GM12878 (cell line): ENCODE measurements around the gene CDC14A. TPM values are rescaled to one million over a fixed set of nuclear protein-coding genes. Genes with fewer than 3 reads are reported as not detected.
"Not testable (repeated sequence)": the region's sequence is repeated elsewhere in the genome, so short reads cannot be mapped to it uniquely, and the experiment has no call there.

ENCODE experiments used
- ATAC-seq: fragments of 200-7000 bp; cut with Tn5 transposase; 3 replicates; pipeline ENCODE4 v1.9.1; 2020; ENCODE audit warnings: mild to moderate bottlenecking, moderate library complexity
- BruUV-seq: library from RNA; stranded (reverse); fragments of 400-500 nt; replicated peaks from 2 replicates; lab custom pipeline; 2021; lab: Mats Ljungman, UMichigan
- CTCF ChIA-PET: fragments of 300-600 bp; sonication (Branson Sonifier 250); formaldehyde crosslinking; extraction: SDS; loops from one replicate; lab custom pipeline; 2021; ENCODE audit warnings: inconsistent platforms; lab: Yijun Ruan, JAX
- POLR2A ChIA-PET: fragments of 350-600 bp; formaldehyde crosslinking; extraction: SDS; loops from one replicate; lab custom pipeline; 2021; ENCODE audit warnings: inconsistent platforms; lab: Charles Lee
- RAD21 ChIA-PET: fragments of 300-600 bp; sonication (Branson Sonifier 250); formaldehyde crosslinking; loops from one replicate; lab custom pipeline; 2023; ENCODE audit warnings: antibody characterized with exemption; ENCODE audit not compliant: unreplicated experiment; lab: Charles Lee
- SMC1A ChIA-PET: fragments of 300-600 bp; sonication (Branson Sonifier 250); formaldehyde crosslinking; loops from one replicate; lab custom pipeline; 2023; ENCODE audit not compliant: unreplicated experiment, uncharacterized antibody; lab: Charles Lee
- DNase-seq: peaks from one replicate; pipeline ENCODE4 v3.0.0-alpha.2; 2011; ENCODE audit warnings: low read depth, low spot score
- FAIRE-seq: peaks from 3 replicates; lab custom pipeline; 2011; peaks lifted over from hg19 to GRCh38; lab: Jason Lieb, UNC
- H2AFZ ChIP-seq: 2 replicates; pipeline ENCODE4 v1.6.0; 2011; ENCODE audit warnings: low read depth, low read length, control low read depth; ENCODE audit not compliant: control insufficient read depth
- H3K27ac ChIP-seq: 2 replicates; pipeline ENCODE4 v1.5.1; 2011; ENCODE audit warnings: control low read depth; ENCODE audit not compliant: control insufficient read depth, insufficient read depth
- H3K27me3 ChIP-seq, 2 experiments: replicated peaks in 1 of 2; 2 replicates each; pipeline versions ENCODE4 v1.6.0 to v1.6.1; 2011; ENCODE audit warnings: low read length in 1 of 2; ENCODE audit not compliant: control insufficient read depth in 2 of 2, insufficient read depth in 2 of 2
- H3K36me3 ChIP-seq, 2 experiments: 2 replicates each; pipeline ENCODE4 v1.5.1; 2011; ENCODE audit warnings: low read length in 1 of 2; ENCODE audit not compliant: control insufficient read depth in 2 of 2, insufficient read depth in 2 of 2
- H3K4me1 ChIP-seq: 2 replicates; pipeline ENCODE4 v1.6.1; 2011; ENCODE audit warnings: mild to moderate bottlenecking, low read length, moderate library complexity, mixed read lengths; ENCODE audit not compliant: control insufficient read depth, insufficient read depth
- H3K4me2 ChIP-seq: 2 replicates; pipeline ENCODE4 v1.6.0; 2011; ENCODE audit warnings: control low read depth; ENCODE audit not compliant: control insufficient read depth, insufficient read depth
- H3K4me3 ChIP-seq: fragments of 200-600 bp; sonication (generic); 2 replicates; pipeline ENCODE4 v1.5.1; 2016
- H3K79me2 ChIP-seq: 2 replicates; pipeline ENCODE4 v1.6.0; 2011; ENCODE audit warnings: low read length; ENCODE audit not compliant: control insufficient read depth, insufficient read depth
- H3K9ac ChIP-seq: 2 replicates; pipeline ENCODE4 v1.8.0; 2011; ENCODE audit warnings: low read length, control low read depth, mixed read lengths; ENCODE audit not compliant: control insufficient read depth, insufficient read depth
- H3K9me3 ChIP-seq: replicated peaks from 3 replicates; pipeline ENCODE4 v1.5.1; 2011; ENCODE audit warnings: mild to moderate bottlenecking, low read length; ENCODE audit not compliant: control insufficient read depth, insufficient read depth
- H4K20me1 ChIP-seq: 2 replicates; pipeline ENCODE4 v1.6.0; 2011; ENCODE audit not compliant: control insufficient read depth, insufficient read depth
- ATF7 ChIP-seq: fragments of 450-650 bp; IDR thresholded peaks from 2 replicates; pipeline ENCODE4 v1.6.1; 2016; ENCODE audit warnings: low read depth, mild to moderate bottlenecking
- CEBPB ChIP-seq, 2 experiments: fragments of 150-350 bp in 1 of 2; IDR thresholded peaks; 2 replicates each; pipeline ENCODE4 v1.6.1; 2012 to 2014; ENCODE audit warnings: low read depth in 2 of 2, low read length in 2 of 2, borderline replicate concordance in 1 of 2, inconsistent platforms in 1 of 2
- CREM ChIP-seq: IDR thresholded peaks from 2 replicates; pipeline ENCODE4 v1.6.1; 2014; ENCODE audit warnings: antibody characterized with exemption, low read depth
- EED ChIP-seq: sonication (generic); IDR thresholded peaks from 2 replicates; pipeline ENCODE4 v1.6.1; 2016; ENCODE audit warnings: antibody characterized with exemption, low read depth
- HDAC2 ChIP-seq: fragments of 200-600 bp; sonication (generic); IDR thresholded peaks from 2 replicates; pipeline ENCODE4 v1.6.1; 2017
- IRF4 ChIP-seq: IDR thresholded peaks from 2 replicates; pipeline ENCODE4 v1.6.1; 2011; ENCODE audit warnings: low read depth, low read length
- MTA3 ChIP-seq: IDR thresholded peaks from 2 replicates; pipeline ENCODE4 v1.6.1; 2012; ENCODE audit warnings: low read length, inconsistent platforms, borderline replicate concordance
- PAX8 ChIP-seq: fragments of 450-650 bp; IDR thresholded peaks from 2 replicates; pipeline ENCODE4 v1.6.1; 2017; ENCODE audit warnings: mild to moderate bottlenecking, moderate library complexity
- RAD51 ChIP-seq: fragments of 450-650 bp; IDR thresholded peaks from 2 replicates; pipeline ENCODE4 v1.6.1; 2016; ENCODE audit warnings: moderate library complexity, mild to moderate bottlenecking, inconsistent platforms
- RB1 ChIP-seq: fragments of 450-650 bp; formaldehyde crosslinking; IDR thresholded peaks from 2 replicates; pipeline ENCODE4 v1.6.1; 2017; ENCODE audit warnings: mild to moderate bottlenecking, borderline replicate concordance
- RUNX3 ChIP-seq: IDR thresholded peaks from 2 replicates; pipeline ENCODE4 v1.6.1; 2012; ENCODE audit warnings: low read length, inconsistent platforms
- TARDBP ChIP-seq: IDR thresholded peaks from 2 replicates; pipeline ENCODE4 v1.6.1; 2016; ENCODE audit warnings: borderline replicate concordance
- ZNF24 ChIP-seq: fragments of 450-650 bp; IDR thresholded peaks from 2 replicates; pipeline ENCODE4 v1.6.1; 2017; ENCODE audit warnings: antibody characterized with exemption, mild to moderate bottlenecking
- ZZZ3 ChIP-seq: IDR thresholded peaks from 2 replicates; pipeline ENCODE4 v1.6.1; 2011; ENCODE audit warnings: low read depth; ENCODE audit not compliant: control insufficient read depth, insufficient read length
- WGBS: methylation state at CpG from one replicate; pipeline ENCODE4 v1.1.6; 2016; ENCODE audit warnings: low lambda C conversion rate; ENCODE audit not compliant: insufficient replicate concordance, insufficient coverage; ENCODE audit errors: missing lambda C conversion rate; 5-methylcytosine and 5-hydroxymethylcytosine counted together
- in situ Hi-C: fragments of 300-500 bp; cut with MboI; formaldehyde crosslinking; loops from 9 replicates; pipeline ENCODE4 v1.14.3; 2018; ENCODE audit warnings: mixed read lengths
- intact Hi-C: fragments of 100-400 bp; cut with micrococcal nuclease; formaldehyde crosslinking; loops from one replicate; pipeline ENCODE4 v1.14.2; 2022; ENCODE audit not compliant: unreplicated experiment
- polyA plus RNA-seq, 11 experiments: library from polyadenylated mRNA; depleted of rRNA in 4 of 11; unstranded in 6 of 11; stranded (reverse) in 5 of 11; fragments of >200 nt; fragmentation: Nextera tagmentation in 4 of 11; fragmentation: Illumina TruSeq in 1 of 11; extraction: Ambion mirVana in 4 of 11; extraction: Trizol in 1 of 11; gene quantifications; 1 replicate in 1 of 11; 2 replicates in 10 of 11; pipeline versions ENCODE4 v1.2.1 to v1.2.3, GENCODE V29; 2011 to 2016; ENCODE audit warnings: inconsistent platforms in 2 of 11, missing spikeins in 2 of 11, low read depth in 1 of 11
- total RNA-seq, 4 experiments: library from RNA; depleted of rRNA in 3 of 4; stranded (reverse); fragments of >200 nt in 3 of 4; fragmentation: Illumina TruSeq in 1 of 4; extraction: Trizol in 1 of 4; gene quantifications; 2 replicates each; pipeline versions ENCODE4 v1.2.1 to v1.2.3, GENCODE V29; 2013 to 2021
- TF ChIP-seq, protein P1 (sequence below): fragments of 450-650 bp; conservative IDR thresholded peaks from 2 replicates; pipeline ENCODE4 v1.6.1; 2017; ENCODE audit warnings: mild to moderate bottlenecking, moderate library complexity

Gene CDC14A
- total and polyA plus RNA-seq, 10 of the 15 experiments (the other 5 are each of a cell fraction or from before 2014, with no cell fraction given) = 1.5 to 7.1 (median 5.5) TPM

DNA sequence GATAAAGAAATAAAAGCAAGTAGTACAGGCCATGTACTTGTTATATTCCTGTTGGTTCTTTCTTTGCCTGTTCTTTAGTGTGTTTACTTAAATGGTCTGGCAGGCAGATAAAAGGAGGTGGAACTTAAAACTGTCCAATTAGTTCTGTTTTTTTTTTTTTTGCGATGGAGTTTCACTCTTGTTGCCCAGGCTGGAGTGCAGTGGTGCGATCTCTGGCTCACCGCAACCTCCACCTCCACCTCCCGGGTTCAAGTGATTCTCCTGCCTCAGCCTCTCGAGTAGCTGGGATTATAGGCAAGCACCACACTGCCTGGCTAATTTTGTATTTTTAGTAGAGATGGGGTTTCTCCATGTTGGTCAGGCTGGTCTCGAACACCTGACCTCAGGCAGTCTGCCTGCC is 24.6 kb downstream of the CDC14A start:
- H3K27me3 ChIP-seq, H3K79me2 ChIP-seq, DNase-seq, H3K4me3 ChIP-seq, H2AFZ ChIP-seq, H3K4me2 ChIP-seq, BruUV-seq, H3K9me3 ChIP-seq, H3K36me3 ChIP-seq, H4K20me1 ChIP-seq, intact Hi-C loops, ATAC-seq, in situ Hi-C loops, H3K9ac ChIP-seq, FAIRE-seq, H3K27ac ChIP-seq: not testable (repeated sequence)
- SMC1A ChIA-PET = interaction anchor here (1.0 kb wide), 2 partner anchors 9 to 20 kb away, joined by 3 to 5 read pairs; no protein-coding TSS in a partner anchor
- TF ChIP-seq MTA3 = 0 out of 2 replicates have a peak, but pooled peaks have one; percentile 14
- TF ChIP-seq RUNX3 = peak; percentile 52
- TF ChIP-seq EED = peak; percentile 51
- peaks cover 16% of the 10 kb centered on the region for H3K4me1 ChIP-seq
- POLR2A ChIA-PET = interaction anchor here (1.3 kb wide), 1 partner anchor 23 kb away, joined by 3 read pairs; no protein-coding TSS in a partner anchor
- WGBS = 89% methylated on average over 6 of the region's 6 CpGs
- RAD21 ChIA-PET = interaction anchor here (1.0 to 1.2 kb wide), 2 partner anchors 24 kb away, joined by 3 to 6 read pairs; no protein-coding TSS in a partner anchor
- CTCF ChIA-PET = interaction anchor here (1.0 kb wide), 2 partner anchors 9 to 19 kb away, joined by 3 to 5 read pairs; no protein-coding TSS in a partner anchor

GRCh38 chr1:100377590-100378361 is 25.5 kb downstream of the CDC14A start:
- ChIA-PET RAD21 (interaction anchor here (0.7 kb wide), 1 partner anchor 21 kb away, joined by 4 read pairs; no protein-coding TSS in a partner anchor), CTCF (interaction anchor here (0.6 to 1.0 kb wide), 3 partner anchors 14 to 597 kb away, joined by 3 read pairs; no protein-coding TSS in a partner anchor), SMC1A (interaction anchor here (1.0 kb wide), 4 partner anchors 9 to 77 kb away, joined by 3 to 6 read pairs (median 4); no protein-coding TSS in a partner anchor), POLR2A (interaction anchor here (1.0 to 1.3 kb wide), 2 partner anchors 24 to 25 kb away, joined by 3 to 4 read pairs; partner anchors contain the start of gene CDC14A)
- H3K9ac ChIP-seq = no peak overlapping the region
- H3K4me3 ChIP-seq = no peak overlapping the region
- FAIRE-seq = peak; percentile 95
- no peaks in the 10 kb centered on the region; the same call in 1 of the 3 replicates for H3K9me3 ChIP-seq
- peaks cover 16% of the 10 kb centered on the region for H3K4me1 ChIP-seq
- H3K36me3 ChIP-seq = 0 out of 4 replicates have a peak, but pooled peaks cover 0 to 1% of the 10 kb centered on the region in 2 experiments
- no peaks in the 10 kb centered on the region for H4K20me1 ChIP-seq
- no TSS peak for BruUV-seq
- H3K27ac ChIP-seq = no peak overlapping the region
- intact Hi-C loops (no loop called here), in situ Hi-C loops (no loop called here)
- H2AFZ ChIP-seq = no peak overlapping the region
- DNase-seq = peak; percentile 26
- H3K27me3 ChIP-seq = no peaks in the 10 kb centered on the region
- ATAC-seq = peak; percentile 94
- H3K79me2 ChIP-seq = no peaks in the 10 kb centered on the region; the same call in 1 of the 2 replicates
- H3K4me2 ChIP-seq = peak overlapping the region; percentile 17; the same call in 1 of the 2 replicates
- TF ChIP-seq HDAC2 = no peak
- TF ChIP-seq RB1 = no peak
- peak; percentile 89 for TF ChIP-seq IRF4
- TF ChIP-seq ZNF24 = peak; percentile 18; the same call in 1 of the 2 replicates
- TF ChIP-seq ZZZ3 = no peak
- no peak for TF ChIP-seq PAX8
- no peak for TF ChIP-seq CEBPB (IDR thresholded peaks at IDR 0.05; ENCODE audit: borderline replicate concordance in 1 of 2, low read depth in 2 of 2, low read length in 2 of 2)
- TF ChIP-seq CREM = peak; percentile 61; the same call in 1 of the 2 replicates
- TF ChIP-seq RAD51 = peak; percentile 52
- TF ChIP-seq TARDBP = no peak
- peak; percentile 89 for TF ChIP-seq ATF7
- TF ChIP-seq MTA3 = 0 out of 2 replicates have a peak, but pooled peaks have one; percentile 47
- TF ChIP-seq, protein P1, sequence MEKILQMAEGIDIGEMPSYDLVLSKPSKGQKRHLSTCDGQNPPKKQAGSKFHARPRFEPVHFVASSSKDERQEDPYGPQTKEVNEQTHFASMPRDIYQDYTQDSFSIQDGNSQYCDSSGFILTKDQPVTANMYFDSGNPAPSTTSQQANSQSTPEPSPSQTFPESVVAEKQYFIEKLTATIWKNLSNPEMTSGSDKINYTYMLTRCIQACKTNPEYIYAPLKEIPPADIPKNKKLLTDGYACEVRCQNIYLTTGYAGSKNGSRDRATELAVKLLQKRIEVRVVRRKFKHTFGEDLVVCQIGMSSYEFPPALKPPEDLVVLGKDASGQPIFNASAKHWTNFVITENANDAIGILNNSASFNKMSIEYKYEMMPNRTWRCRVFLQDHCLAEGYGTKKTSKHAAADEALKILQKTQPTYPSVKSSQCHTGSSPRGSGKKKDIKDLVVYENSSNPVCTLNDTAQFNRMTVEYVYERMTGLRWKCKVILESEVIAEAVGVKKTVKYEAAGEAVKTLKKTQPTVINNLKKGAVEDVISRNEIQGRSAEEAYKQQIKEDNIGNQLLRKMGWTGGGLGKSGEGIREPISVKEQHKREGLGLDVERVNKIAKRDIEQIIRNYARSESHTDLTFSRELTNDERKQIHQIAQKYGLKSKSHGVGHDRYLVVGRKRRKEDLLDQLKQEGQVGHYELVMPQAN = no peak
